Fibroblast of the aortic adventitia (primary cell): ENCODE measurements around the gene TUBB4A. TPM values are rescaled to one million over a fixed set of nuclear protein-coding genes. Genes with fewer than 3 reads are reported as not detected.

ENCODE experiments used
- DNase-seq: peaks from one replicate; pipeline ENCODE4 v3.0.0-alpha.2; 2010; ENCODE audit warnings: low read depth
- H3K4me3 ChIP-seq: 2 replicates; pipeline ENCODE4 v1.5.1; 2011; ENCODE audit warnings: low read depth, mild to moderate bottlenecking, control low read depth, low read length, moderate library complexity
- CTCF ChIP-seq: IDR thresholded peaks from 2 replicates; pipeline ENCODE4 v1.5.1; 2011; ENCODE audit warnings: mild to moderate bottlenecking, low read length, control low read depth, inconsistent platforms; ENCODE audit not compliant: insufficient read depth
- total RNA-seq: library from RNA; depleted of rRNA; stranded (reverse); fragments of >200 nt; gene quantifications from 2 replicates; pipeline ENCODE4 v1.2.3, GENCODE V29; 2012; ENCODE audit warnings: low replicate concordance

TUBB4A gene
- total RNA-seq, 1 donor, result not detected

GRCh38 chr19:6503407-6504201, 1.5 kb upstream of the TUBB4A start:
- DNase-seq, result no peak
- no peak for TF ChIP-seq CTCF

GRCh38 chr19:6500837-6501739, 1.0 kb downstream of the TUBB4A start:
- DNase-seq, result no peak
- no peak overlapping the region for H3K4me3 ChIP-seq
- TF ChIP-seq CTCF, result no peak

More at GRCh38 chr19:6503407-6504201, 1.5 kb upstream of the TUBB4A start:
- H3K4me3 ChIP-seq, result no peak overlapping the region

GRCh38 chr19:6499052-6499790, 2.9 kb downstream of the TUBB4A start:
- TF ChIP-seq CTCF, result no peak
- DNase-seq, result no peak

GRCh38 chr19:6498294-6499036, 3.6 kb downstream of the TUBB4A start:
- no peak for DNase-seq
- H3K4me3 ChIP-seq, result no peak overlapping the region
- no peak for TF ChIP-seq CTCF

More at GRCh38 chr19:6499052-6499790, 2.9 kb downstream of the TUBB4A start:
- H3K4me3 ChIP-seq, result no peak overlapping the region

- TF ChIP-seq CTCF, result no peak
- DNase-seq, result no peak
- H3K4me3 ChIP-seq, result no peak overlapping the region
These were observed 6.2 kb downstream of the TUBB4A start for GRCh38 chr19:6495947-6496346.

- H3K4me3 ChIP-seq, result no peak overlapping the region
- no peak for TF ChIP-seq CTCF
- no peak for DNase-seq
These were observed 7.6 kb downstream of the TUBB4A start for GRCh38 chr19:6494438-6495036.
